Loucy (cell line): ENCODE results near the gene ST3GAL2.

Source experiments
- H2AFZ ChIP-seq: fragments of 200-600 bp; sonication (generic); 2 replicates; pipeline ENCODE4 v1.6.0; 2016; ENCODE audit warnings: antibody characterized with exemption, mild to moderate bottlenecking, low read length, moderate library complexity
- H3F3A ChIP-seq: fragments of 200-600 bp; 2 replicates; pipeline ENCODE4 v1.6.0; 2016; ENCODE audit warnings: antibody characterized with exemption, low read depth, mild to moderate bottlenecking
- H3K27me3 ChIP-seq: fragments of 200-600 bp; sonication (generic); 2 replicates; pipeline ENCODE4 v1.6.1; 2014; ENCODE audit warnings: low read length, mild to moderate bottlenecking; ENCODE audit not compliant: insufficient read depth, poor library complexity, severe bottlenecking
- H3K36me3 ChIP-seq: fragments of 200-600 bp; sonication (generic); 2 replicates; pipeline ENCODE4 v1.6.1; 2016; ENCODE audit warnings: low read length; ENCODE audit not compliant: insufficient read depth
- H3K4me1 ChIP-seq: fragments of 200-600 bp; sonication (generic); 2 replicates; pipeline ENCODE4 v1.5.1; 2014; ENCODE audit warnings: low read length, mild to moderate bottlenecking; ENCODE audit not compliant: insufficient read depth, poor library complexity, severe bottlenecking
- H3K4me2 ChIP-seq: fragments of 200-600 bp; sonication (generic); 2 replicates; pipeline ENCODE4 v1.6.0; 2014; ENCODE audit warnings: antibody characterized with exemption, low read length, low read depth, mild to moderate bottlenecking; ENCODE audit not compliant: poor library complexity, severe bottlenecking
- H3K4me3 ChIP-seq: fragments of 200-600 bp; sonication (generic); 2 replicates; pipeline ENCODE4 v1.5.1; 2014; ENCODE audit warnings: low read length, mild to moderate bottlenecking, mixed read lengths; ENCODE audit not compliant: poor library complexity, severe bottlenecking
- H3K79me2 ChIP-seq: fragments of 200-600 bp; sonication (generic); 2 replicates; pipeline ENCODE4 v1.6.1; 2014; ENCODE audit warnings: low read length; ENCODE audit not compliant: insufficient read depth
- H3K9ac ChIP-seq: fragments of 200-600 bp; sonication (generic); 2 replicates; pipeline ENCODE4 v1.6.0; 2014; ENCODE audit warnings: mild to moderate bottlenecking, low read depth, low read length, moderate library complexity; ENCODE audit not compliant: poor library complexity, severe bottlenecking
- H3K9me2 ChIP-seq: fragments of 200-600 bp; sonication (generic); replicated peaks from 2 replicates; pipeline ENCODE4 v1.6.1; 2016; ENCODE audit warnings: low read depth, low read length, mixed read lengths
- H3K9me3 ChIP-seq: fragments of 200-600 bp; sonication (generic); 2 replicates; pipeline ENCODE4 v1.6.1; 2014; ENCODE audit warnings: mild to moderate bottlenecking, antibody characterized with exemption, low read length, low read depth; ENCODE audit not compliant: insufficient read depth
- H4K20me1 ChIP-seq: fragments of 200-600 bp; sonication (generic); 2 replicates; pipeline ENCODE4 v1.6.0; 2014; ENCODE audit warnings: antibody characterized with exemption, low read length, mild to moderate bottlenecking; ENCODE audit not compliant: insufficient read depth, poor library complexity, severe bottlenecking
- CTCF ChIP-seq: fragments of 200-600 bp; sonication (generic); conservative IDR thresholded peaks from 2 replicates; pipeline ENCODE4 v1.5.1; 2014; ENCODE audit warnings: mild to moderate bottlenecking, antibody characterized with exemption, low read length
- EZH2phosphoT487 ChIP-seq: fragments of 200-600 bp; IDR thresholded peaks from 2 replicates; pipeline ENCODE4 v1.6.1; 2018; ENCODE audit warnings: antibody characterized with exemption, mild to moderate bottlenecking, moderate library complexity, borderline replicate concordance

ST3GAL2 gene

GRCh38 chr16:70402916-70403659 is 35.8 kb downstream of the ST3GAL2 start:
- H3K4me1 ChIP-seq, result peaks cover 10% of the 10 kb centered on the region
- no peaks in the 10 kb centered on the region for H3K9me3 ChIP-seq
- no peak overlapping the region for H2AFZ ChIP-seq
- H3F3A ChIP-seq, result 0 out of 2 replicates have a peak, but pooled peaks cover 4% of the 10 kb centered on the region
- H3K9me2 ChIP-seq, result no peaks in the 10 kb centered on the region
- peaks cover 18% of the 10 kb centered on the region; the same call in 1 of the 2 replicates for H3K36me3 ChIP-seq
- no peak overlapping the region for H3K4me3 ChIP-seq
- H3K79me2 ChIP-seq, result peaks cover 9% of the 10 kb centered on the region; the same call in 1 of the 2 replicates
- TF ChIP-seq EZH2phosphoT487 (no peak), CTCF (no peak)
- H4K20me1 ChIP-seq, result peaks cover 48% of the 10 kb centered on the region
- no peak overlapping the region for H3K9ac ChIP-seq
- H3K4me2 ChIP-seq, result peak overlapping the region; percentile 61
- no peaks in the 10 kb centered on the region for H3K27me3 ChIP-seq

DNA sequence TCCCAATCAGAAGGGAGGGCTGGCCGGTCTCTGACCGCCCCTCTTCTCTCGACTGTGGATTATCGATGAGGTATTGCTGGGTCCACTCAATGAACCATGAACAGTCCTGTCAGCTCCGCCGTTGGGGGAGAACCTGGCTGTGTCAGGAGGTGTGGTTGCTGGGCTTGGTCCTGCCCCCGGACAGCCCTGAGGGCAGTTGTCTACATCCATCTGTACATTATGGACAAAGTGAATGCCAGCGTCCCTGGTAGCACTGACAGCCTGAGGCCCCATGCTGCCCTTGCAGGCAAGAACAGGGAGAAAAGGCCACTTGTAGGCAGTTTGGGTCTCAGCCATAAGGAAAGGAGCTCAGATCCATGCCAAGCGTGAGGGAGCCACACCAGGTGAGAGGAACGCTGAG is 38.9 kb downstream of the ST3GAL2 start:
- Histone ChIP-seq H3K9ac (no peak overlapping the region), H3K79me2 (0 out of 2 replicates have a peak, but pooled peaks cover 6% of the 10 kb centered on the region), H3K4me3 (no peak overlapping the region), H3K4me1 (peaks cover 10% of the 10 kb centered on the region), H4K20me1 (peaks cover 32% of the 10 kb centered on the region), H3K4me2 (no peak overlapping the region), H3K9me3 (no peaks in the 10 kb centered on the region), H2AFZ (no peak overlapping the region), H3K9me2 (no peaks in the 10 kb centered on the region), H3K27me3 (no peaks in the 10 kb centered on the region), H3F3A (0 out of 2 replicates have a peak, but pooled peaks cover 4% of the 10 kb centered on the region), H3K36me3 (peaks cover 24% of the 10 kb centered on the region; the same call in 1 of the 2 replicates)
- TF ChIP-seq EZH2phosphoT487 (no peak), CTCF (no peak)

GRCh38 chr16:70399381-70399780 is 39.5 kb downstream of the ST3GAL2 start:
- TF ChIP-seq EZH2phosphoT487, result no peak
- no peak for TF ChIP-seq CTCF
- Histone ChIP-seq H3K4me2 (no peak overlapping the region), H3K36me3 (peaks cover 29% of the 10 kb centered on the region; the same call in 1 of the 2 replicates), H3K79me2 (0 out of 2 replicates have a peak, but pooled peaks cover 6% of the 10 kb centered on the region), H3K9me2 (no peaks in the 10 kb centered on the region), H3K4me3 (no peak overlapping the region), H3K27me3 (no peaks in the 10 kb centered on the region), H3K9me3 (no peaks in the 10 kb centered on the region), H3K4me1 (peaks cover 7% of the 10 kb centered on the region), H3K9ac (no peak overlapping the region), H3F3A (0 out of 2 replicates have a peak, but pooled peaks cover 4% of the 10 kb centered on the region), H4K20me1 (peaks cover 26% of the 10 kb centered on the region), H2AFZ (no peak overlapping the region)
